Right forelimb (tissue), 1 donor: ENCODE measurements around the gene SPDYE18.
"Not testable (repeated sequence)": the region's sequence is repeated elsewhere in the genome, so short reads cannot be mapped to it uniquely, and the experiment has no call there.

ENCODE experiments used
- DNase-seq: peaks from one replicate; pipeline ENCODE4 v3.0.0-alpha.2; 2018

Gene SPDYE18

GRCh38 chr7:77062557-77062956 lies at the start of gene SPDYE18:
TSS of gene SPDYE18 (minus strand) at chr7:77062558. CDS start at chr7:77060512, 2,046 bp downstream.
- not testable (repeated sequence) for DNase-seq

GRCh38 chr7:77108362-77108761 lies 46.0 kb upstream of the SPDYE18 start:
- DNase-seq, result not testable (repeated sequence)

GRCh38 chr7:77107659-77108058 lies 45.3 kb upstream of the SPDYE18 start:
- not testable (repeated sequence) for DNase-seq

GRCh38 chr7:77105904-77106303 lies 43.5 kb upstream of the SPDYE18 start:
- not testable (repeated sequence) for DNase-seq

GRCh38 chr7:77102671-77103070 lies 40.3 kb upstream of the SPDYE18 start:
- not testable (repeated sequence) for DNase-seq

GRCh38 chr7:77101187-77101586 lies 38.8 kb upstream of the SPDYE18 start:
- not testable (repeated sequence) for DNase-seq

GRCh38 chr7:77100501-77100900 lies 38.1 kb upstream of the SPDYE18 start:
- DNase-seq, result not testable (repeated sequence)

- not testable (repeated sequence) for DNase-seq
Observed at GRCh38 chr7:77092301-77092700, 29.9 kb upstream of the SPDYE18 start.

- not testable (repeated sequence) for DNase-seq
Observed at GRCh38 chr7:77082192-77082591, 19.8 kb upstream of the SPDYE18 start.

- DNase-seq, result not testable (repeated sequence)
Observed at GRCh38 chr7:77080236-77080635, 17.9 kb upstream of the SPDYE18 start.

GRCh38 chr7:77079624-77080023 lies 17.3 kb upstream of the SPDYE18 start:
- DNase-seq, result not testable (repeated sequence)

- not testable (repeated sequence) for DNase-seq
Observed at GRCh38 chr7:77079112-77079511, 16.8 kb upstream of the SPDYE18 start.

GRCh38 chr7:77077060-77077459 lies 14.7 kb upstream of the SPDYE18 start:
- DNase-seq, result not testable (repeated sequence)

- not testable (repeated sequence) for DNase-seq
Observed at GRCh38 chr7:77074786-77075396, 12.5 kb upstream of the SPDYE18 start.

GRCh38 chr7:77071108-77071507 lies 8.8 kb upstream of the SPDYE18 start:
- not testable (repeated sequence) for DNase-seq

- not testable (repeated sequence) for DNase-seq
Observed at GRCh38 chr7:77065869-77066268, 3.5 kb upstream of the SPDYE18 start.

- DNase-seq, result not testable (repeated sequence)
Observed at GRCh38 chr7:77063732-77064131, 1.4 kb upstream of the SPDYE18 start.

GRCh38 chr7:77032261-77032660 lies 30.1 kb downstream of the SPDYE18 start, which contains the start of gene SPDYE17:
TSS of gene SPDYE17 (minus strand) at chr7:77032361. CDS start at chr7:77030570, 1,791 bp downstream.
- not testable (repeated sequence) for DNase-seq

GRCh38 chr7:77026349-77026748 lies 36.0 kb downstream of the SPDYE18 start:
- DNase-seq, result not testable (repeated sequence)

GRCh38 chr7:77010074-77010680 lies 52.2 kb downstream of the SPDYE18 start:
- DNase-seq, result peak; percentile 10

- peak; percentile 40 for DNase-seq
Observed at GRCh38 chr7:77008000-77008399, 54.4 kb downstream of the SPDYE18 start.

- DNase-seq, result peak; percentile 5
Observed at GRCh38 chr7:77006127-77007110, 55.9 kb downstream of the SPDYE18 start.
